ENCODE data around the gene CLIC3.
A peak's percentile ranks its signal among the peaks of the same experiment; 100 is the strongest.
"Not testable (repeated sequence)": the region's sequence is repeated elsewhere in the genome, so short reads cannot be mapped to it uniquely, and the experiment has no call there.

The CLIC3 gene, protein sequence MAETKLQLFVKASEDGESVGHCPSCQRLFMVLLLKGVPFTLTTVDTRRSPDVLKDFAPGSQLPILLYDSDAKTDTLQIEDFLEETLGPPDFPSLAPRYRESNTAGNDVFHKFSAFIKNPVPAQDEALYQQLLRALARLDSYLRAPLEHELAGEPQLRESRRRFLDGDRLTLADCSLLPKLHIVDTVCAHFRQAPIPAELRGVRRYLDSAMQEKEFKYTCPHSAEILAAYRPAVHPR

DNA sequence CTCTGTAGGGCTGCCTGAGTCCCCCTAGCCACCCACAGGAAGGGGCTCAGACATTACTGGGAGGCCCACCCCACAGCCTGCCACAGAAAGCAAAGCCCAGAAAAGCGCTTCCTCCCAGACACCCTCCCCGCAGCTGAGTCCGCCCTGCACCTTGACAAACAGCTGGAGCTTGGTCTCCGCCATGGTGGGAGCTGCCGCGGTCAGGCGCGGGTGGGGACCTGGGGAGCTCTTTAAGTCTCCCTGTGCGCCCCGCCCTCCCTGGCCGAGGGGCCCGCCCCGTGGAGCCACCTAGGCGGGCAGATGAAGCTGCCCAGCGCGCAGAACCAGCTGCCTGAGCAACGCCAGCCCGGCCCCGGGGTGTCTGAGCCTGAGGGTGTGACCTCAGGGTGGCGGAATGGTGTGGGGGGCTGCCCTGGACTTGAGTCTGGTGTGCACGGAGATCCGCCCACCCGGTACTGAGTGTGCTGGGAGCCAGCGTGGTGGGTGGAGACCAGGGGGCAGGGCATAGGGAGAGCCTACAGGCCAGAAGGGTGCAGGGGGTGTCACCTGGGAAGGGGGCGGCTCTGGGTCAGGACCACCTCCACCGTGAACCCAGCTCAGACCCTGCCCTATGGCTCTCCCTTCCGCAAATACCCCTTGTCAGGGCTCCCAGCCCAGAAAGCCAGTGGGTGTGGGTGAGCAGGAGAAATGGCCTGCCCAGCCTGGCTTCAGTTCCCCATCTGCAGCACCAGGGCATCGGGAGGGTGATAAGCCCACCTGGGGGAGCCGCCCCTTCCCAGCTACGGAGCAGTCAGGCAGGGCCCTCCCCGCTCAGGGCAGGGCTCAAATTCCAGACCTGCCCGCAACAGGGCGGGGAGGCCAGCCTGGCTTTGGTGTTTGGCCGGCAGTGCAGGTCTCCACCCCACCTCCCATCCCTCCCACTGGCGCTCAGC is at the start of gene CLIC3:
CLIC3 (minus strand) TSS at position 208 of the 932 bp plus-strand sequence; CDS start at position 183, 25 bp downstream.
- DNase-seq: no peak

DNA sequence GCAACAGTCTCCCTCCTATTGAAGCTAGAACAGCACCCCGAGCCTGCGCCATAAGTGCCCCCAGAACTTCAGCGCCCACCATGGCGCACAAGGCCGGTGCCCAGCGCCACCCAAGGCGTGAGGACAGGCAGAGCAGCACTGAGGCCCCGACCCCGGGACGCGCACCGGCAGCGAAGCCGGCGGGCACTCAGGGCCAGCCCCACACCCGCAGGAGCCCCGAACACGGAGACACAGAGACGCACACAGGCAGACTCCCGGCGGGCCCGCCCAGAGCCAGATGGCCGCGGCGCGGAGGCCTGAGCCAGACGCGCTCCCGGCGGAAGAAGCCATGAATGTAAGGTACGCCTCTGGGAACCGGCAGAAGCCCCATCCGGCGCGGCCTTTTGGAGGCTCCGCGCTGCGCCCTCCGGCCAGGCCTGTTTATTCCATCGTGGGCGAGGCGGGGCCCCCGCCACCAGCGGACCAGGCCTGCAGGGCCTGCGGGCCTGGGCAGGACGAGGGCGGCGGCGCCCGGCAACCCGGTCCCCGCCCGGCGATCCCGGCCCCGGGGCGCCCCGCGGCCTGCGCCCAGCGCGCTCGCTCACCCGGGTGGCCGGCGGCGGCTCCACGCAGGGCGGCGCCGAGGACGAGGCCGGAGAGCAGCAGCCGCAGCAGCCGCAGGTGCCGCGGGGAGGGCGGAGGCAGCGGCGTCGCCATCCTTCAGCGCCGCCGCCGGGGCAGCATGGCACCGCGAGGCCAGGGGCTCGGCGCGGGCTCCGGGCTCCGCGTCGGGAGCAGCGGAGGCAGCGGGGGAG is 49.1 kb upstream of the CLIC3 start:
- DNase-seq: peak; percentile 21

DNA sequence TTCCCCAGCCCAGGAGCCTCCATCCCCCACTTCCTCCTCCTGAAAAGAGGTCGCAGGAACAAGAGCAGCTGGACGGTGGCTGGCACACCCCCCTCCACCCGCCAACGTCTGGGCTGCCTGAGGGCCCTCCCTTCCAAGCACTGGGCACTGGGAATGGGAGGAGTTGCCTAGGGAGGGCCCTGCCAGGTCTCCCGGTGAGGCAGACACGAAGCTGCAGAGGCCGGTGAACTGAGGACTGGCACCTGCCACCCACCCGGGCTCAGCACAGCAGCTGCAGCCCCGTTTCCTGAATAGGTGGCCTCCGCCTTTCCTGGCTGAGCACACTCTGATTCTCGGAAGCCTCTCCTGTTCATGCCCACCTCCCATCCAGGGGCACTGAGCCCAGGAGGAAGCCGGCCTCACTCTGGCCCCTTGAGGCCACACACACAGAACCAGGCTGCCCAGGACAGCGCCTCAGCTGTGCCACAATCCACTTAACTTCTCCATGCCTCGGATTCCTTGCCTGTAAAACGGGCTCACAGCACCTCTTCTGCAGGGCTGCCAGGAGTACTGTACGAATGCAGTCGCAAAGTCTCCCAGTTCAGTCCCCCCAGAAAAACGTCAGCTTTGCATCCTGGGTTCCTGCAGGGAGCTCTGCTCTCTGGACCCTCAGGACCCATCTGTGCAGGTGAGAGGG is 48.3 kb upstream of the CLIC3 start:
- DNase-seq: no peak

DNA sequence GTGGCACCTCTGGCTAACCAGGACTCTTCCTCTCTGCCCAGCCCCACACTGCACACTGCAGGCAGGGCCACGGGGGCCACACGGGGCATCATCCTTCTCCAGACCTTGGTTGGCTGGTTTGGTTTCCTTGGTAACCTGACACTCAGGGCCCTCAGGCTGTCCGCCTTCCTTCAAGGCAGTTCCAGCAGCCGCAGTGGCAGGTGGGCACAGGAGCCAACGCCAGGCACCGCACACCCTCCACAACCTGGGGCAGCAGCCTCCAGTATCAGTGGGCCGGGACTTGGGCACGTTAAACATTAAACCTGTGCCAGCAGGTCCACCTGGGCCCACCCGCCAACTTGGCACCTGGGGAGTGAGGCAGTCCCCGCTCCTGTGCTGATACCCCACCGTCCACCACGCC is 47.7 kb upstream of the CLIC3 start:
- no peak for DNase-seq

DNA sequence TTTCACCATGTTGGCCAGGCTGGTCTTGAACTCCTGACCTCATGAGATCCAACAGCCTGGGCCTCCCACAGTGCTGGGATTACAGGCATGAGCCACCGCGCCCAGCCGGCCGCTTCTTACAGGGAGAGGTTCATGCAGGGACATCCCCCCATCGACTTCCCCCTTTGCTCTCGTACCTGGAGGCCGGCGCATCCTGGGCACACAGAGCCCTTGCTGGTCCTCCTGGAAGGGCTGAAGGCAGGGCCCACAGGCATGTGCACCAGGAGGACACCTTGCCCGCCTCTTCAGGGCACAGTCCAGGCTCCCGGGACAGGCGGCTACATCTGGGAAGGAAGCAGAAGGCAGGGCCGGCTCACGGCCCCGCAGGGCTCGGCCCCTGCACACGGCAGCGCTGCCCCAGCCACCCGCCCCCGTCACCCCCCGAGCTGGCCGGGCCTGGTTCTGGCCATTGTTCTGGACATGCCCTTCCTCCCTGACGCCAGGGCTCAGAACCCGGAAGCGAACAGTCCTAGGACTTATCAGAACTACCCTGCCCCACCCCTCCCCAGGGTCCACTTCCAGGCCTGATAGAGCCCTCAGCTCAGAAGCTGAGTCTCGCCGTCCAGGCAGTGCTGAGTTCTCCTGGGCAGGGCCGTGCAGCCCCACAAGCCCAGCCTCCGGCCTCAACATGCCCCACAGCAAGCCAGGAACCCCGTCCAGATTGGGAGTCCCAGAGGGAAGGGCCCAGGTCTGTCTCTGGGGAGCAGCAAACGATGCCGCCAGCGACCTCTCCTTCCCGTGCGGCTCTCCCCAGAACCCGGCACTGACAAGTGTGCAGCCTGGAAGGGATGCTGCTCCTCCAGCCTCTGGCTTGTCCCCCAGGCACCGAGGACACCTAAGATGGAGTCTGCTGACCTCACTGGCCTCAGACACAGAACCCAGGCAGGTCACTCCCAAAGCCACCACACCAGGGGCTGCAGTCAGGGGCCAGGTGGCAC is 46.7 kb upstream of the CLIC3 start:
- DNase-seq: no peak

DNA sequence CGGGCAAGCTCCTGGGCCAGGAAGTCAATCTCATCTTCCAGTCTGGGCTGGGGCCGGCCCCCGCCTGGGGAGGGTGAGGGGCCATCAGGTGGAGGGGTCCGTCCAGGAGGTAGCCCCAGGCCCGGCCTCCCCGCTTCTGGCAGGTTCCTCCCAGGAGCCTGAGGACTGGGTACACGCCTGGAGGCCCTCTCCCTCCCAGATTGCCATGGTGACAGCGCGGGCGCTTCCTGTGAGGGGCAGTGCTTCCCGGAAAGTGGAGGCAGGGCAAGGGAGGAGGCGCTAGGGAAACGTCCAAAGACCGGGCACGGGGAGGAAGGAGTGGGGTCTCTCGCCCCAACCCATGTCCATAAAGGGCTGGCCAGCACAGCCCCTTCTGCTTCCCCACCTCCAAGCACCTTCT is 44.8 kb upstream of the CLIC3 start:
- DNase-seq: no peak

DNA sequence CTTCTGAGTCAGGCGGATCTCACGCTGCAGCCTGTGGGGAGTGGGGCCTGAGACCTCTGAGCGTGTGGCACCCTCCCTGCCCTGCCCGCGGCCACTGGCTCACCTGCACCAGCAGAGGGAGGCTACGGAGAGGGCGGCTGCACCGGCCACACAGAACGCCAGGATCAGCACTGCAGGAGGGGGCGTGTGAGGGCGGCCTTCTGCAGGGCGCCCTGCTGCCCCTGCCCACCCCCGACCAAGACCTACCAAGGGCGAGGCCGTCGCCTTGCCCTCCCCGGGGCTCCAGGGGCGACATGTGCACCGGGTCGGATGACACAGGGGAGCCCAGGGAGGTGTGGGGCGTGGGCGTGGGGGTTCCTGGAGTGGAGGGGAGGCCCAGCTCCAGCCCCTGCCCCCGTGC is 44.2 kb upstream of the CLIC3 start:
- no peak for DNase-seq

DNA sequence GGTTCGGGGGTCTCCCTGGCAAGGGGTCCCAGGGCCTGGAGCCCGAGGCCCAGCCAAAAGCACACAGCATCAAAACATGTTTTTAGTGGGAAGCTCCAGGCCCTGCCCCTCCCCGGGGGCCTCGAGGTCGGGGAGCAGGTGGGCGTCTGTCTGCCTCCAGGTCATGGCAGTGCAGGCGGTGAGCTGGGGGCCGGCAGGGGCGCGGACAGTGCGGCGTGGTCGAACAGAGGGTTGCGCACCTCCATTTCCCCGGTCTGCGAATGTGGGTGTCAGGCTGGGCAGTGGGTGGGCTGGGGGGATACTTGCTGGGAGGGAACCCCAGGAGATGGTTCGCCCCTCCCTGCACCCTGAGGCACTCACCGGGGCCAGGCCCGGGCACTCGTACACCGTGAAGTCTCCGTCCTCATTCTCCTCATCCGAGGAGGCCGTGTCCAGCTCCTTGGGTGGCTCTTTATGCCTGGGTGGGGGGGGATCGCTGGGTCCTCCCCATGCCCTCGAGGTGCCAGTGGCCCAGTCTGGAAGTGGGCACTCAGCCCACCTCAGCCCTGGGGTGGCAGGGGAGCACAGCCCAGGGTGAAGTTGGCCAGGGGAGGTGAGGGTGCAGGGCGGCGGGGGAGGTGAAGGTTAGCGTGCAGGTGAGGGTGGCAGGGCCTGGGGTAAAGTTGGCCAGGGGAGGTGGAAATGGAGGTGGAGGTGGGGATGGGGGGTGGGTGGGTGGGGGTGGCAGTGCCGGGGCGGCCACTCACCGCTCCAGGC is 43.4 kb upstream of the CLIC3 start:
- DNase-seq: no peak

DNA sequence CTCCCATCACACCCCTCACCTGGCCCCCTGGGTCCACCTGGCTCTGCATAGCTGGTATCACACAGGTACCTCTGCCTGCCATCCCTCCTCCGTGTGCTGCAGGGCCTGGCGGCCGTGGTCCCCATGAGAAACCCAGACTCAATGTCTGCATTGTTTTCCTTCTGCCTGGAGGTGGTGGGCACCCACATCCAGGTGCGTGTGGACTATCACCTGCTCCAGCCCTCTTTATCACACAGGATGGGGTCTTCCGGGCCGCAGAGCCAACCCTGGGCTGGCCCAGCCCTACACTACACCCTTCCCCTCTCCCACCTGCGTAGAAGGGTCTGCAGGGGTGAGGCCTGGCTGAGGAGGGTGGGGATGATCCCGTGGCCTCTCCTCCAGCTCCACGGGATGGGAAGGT is 42.5 kb upstream of the CLIC3 start:
- no peak for DNase-seq

DNA sequence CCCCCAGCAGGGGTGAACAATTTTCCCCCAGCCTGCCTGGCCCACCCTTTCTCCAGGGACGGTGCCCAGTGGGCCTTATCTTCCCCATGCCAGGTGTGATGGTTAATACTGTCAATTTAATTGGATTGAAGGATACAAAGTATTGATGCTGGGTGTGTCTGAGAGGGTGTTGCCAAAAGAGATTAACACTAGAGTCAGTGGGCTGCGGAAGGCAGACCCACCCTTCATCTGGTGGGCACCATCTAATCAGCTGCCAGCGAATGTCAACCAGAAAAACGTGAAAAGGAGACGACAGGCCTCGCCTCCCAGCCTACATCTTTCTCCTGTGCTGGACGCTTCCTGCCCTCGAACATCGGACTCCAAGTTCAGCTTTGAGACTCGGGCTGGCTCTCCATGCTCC is 41.1 kb upstream of the CLIC3 start:
- no peak for DNase-seq

DNA sequence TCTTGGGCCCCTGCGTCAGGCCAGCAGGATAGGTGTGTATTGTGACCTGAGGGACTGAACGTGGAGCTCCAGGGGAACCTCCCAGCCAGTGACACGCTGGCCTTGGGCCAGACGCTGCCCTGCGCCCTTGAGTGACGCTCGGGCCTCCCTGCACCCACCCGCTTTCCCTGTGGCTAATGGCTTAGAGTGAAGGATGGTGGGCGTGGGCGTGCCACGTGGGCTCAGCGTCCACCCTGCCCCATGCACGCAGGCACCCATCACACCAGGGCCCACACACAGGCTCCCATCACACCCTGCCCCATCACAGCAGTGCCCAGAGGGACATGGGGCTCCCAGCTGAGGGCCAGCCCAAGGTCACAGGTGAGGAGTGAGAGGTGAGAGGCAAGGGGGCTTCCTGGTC is 40.7 kb upstream of the CLIC3 start:
- no peak for DNase-seq

DNA sequence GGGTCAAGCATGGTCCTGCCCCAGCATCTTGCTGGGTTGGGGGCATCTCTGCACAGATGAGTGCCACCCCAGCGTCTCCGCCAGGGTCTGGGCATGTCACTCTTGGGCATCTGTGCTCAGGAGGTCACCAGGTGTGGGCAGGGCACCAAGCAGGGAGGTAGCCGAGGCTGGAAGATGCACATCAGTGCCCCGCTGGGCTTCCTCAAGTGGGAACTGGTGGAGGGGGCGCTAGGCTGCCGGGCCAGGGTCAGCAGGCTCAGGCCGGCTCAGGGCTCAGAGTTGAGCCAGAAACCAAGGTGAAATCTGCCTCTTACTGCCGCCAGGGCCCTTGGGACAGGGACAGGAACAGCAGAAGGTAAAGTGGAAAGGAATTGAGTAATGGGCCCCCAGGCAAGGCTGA is 39.6 kb upstream of the CLIC3 start:
- DNase-seq: no peak

DNA sequence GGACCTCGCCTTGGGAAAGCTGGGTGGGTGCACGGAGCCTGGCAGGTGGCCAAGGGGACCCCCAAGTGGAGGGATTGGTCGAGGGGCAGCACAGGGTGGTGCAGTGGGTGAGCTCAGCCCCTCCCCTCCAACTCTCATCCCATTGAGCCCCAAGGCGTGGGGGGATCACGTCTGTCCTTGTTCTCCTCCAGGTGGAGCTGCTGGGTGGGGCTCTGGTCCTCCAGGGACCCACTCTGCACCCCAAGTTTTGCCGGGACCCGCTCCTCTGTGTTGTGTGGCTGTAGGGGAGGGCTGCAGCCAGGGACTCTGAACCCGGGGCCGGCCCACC is 39.1 kb upstream of the CLIC3 start:
- no peak for DNase-seq

DNA sequence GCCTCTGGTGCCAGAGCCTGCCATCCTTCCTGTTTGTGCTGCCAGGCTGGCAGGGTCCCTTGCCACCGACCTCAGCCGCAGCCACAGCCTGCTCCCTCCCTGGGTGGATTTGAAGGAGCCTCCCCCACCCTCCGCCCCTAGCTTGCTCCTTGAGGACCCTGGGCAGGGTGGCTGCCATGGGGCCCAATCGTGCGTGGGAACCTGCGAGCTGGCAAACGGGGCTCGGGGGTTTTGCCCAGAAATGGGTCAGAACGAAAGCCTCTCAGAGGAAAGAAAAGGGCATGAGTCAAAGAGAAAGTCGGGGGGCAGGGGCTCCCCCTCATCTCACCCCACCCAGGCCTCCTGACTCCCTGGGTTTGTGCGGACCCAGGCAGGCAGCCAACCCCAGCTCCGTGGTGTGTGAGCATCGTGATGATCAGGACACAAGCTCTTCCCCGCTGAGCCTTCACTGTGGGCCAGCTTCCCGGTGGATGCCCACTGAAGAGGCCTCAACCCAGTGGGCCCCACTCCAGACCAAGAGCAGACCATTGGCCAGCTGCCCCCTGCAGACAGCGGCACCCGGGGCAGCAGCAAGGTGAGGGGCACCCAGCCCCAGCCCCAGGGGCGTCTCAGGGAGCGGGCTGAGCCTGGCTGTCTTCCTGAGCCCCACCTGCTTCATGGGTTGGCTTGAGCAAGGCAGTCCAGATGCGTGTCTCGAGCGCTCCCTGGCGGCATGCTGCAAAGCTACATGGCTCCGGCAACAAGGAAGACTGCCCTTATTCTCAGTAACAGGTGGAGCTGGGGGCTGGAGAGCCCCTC is 38.5 kb upstream of the CLIC3 start:
- peak; percentile 62 for DNase-seq

DNA sequence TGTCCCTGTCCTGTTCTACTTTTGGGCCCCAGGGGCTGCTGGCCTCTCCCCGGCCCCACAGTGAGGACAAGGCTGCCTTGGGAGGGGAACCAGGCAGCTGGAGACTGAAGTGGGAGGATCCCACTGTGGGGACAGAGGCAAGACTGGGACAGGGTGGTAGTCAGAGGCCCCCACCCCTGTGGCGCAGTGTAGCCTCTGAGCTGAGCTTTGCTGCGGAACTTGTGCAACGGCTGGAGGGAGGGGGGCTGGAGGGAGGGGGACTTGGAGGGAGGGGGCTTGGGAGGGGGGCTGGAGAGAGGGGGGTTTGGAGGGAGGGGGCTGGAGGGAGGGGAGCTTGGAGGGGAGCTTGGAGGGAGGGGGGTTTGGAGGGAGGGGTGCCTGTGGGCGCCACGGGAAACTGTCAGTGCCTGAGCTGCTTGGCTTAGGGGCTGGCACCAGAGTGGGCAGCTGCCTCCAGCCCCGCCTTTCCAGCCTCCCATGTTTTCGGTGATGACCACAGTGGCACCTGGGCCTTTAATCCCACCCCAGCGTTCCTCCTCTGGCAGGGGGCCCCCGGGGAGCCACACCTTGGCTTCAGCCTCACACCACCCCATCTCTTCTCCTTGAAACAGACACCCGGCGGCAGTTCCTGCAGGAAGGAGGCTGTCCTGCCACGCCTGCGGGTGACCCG is 37.8 kb upstream of the CLIC3 start:
- DNase-seq: no peak

DNA sequence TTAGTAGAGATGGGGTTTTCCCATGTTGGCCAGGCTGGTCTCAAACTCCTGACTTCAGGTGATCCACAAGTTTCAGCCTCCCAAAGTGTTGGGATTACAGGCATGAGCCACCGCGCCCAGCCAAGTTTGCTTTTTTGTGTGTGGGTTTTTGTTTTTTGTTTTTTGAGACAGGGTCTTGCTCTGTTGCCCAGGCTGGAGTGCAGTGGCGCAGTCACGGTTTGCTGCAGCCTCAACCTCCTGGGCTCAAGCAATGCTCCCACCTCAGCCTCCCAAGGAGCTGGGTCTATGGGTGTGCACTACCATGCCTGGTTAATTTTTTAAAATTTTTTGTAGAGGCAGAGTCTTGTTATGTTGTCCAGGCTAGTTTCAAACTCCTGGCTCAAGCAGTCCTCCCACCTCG is 37.1 kb upstream of the CLIC3 start:
- not testable (repeated sequence) for DNase-seq

DNA sequence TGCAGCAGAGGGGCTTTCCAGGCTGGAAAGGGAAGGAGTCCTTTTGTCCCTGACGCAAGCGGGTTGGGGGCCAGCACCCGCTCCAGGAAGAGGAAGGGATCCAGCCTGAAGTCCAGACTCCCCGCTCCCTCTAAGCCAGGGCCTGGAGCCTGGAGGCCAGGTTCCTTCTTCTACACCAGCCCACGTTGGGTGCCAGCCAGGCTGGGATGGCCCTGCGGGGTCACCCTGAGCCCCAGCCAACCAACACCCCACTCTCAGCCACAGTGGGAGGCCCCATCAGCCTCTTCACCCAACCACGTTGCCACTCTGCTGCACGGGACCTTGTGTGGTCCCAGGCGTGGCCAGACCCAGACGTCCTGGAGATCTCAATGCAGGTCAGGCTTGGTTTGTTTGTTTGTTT is 36.5 kb upstream of the CLIC3 start:
- no peak for DNase-seq

DNA sequence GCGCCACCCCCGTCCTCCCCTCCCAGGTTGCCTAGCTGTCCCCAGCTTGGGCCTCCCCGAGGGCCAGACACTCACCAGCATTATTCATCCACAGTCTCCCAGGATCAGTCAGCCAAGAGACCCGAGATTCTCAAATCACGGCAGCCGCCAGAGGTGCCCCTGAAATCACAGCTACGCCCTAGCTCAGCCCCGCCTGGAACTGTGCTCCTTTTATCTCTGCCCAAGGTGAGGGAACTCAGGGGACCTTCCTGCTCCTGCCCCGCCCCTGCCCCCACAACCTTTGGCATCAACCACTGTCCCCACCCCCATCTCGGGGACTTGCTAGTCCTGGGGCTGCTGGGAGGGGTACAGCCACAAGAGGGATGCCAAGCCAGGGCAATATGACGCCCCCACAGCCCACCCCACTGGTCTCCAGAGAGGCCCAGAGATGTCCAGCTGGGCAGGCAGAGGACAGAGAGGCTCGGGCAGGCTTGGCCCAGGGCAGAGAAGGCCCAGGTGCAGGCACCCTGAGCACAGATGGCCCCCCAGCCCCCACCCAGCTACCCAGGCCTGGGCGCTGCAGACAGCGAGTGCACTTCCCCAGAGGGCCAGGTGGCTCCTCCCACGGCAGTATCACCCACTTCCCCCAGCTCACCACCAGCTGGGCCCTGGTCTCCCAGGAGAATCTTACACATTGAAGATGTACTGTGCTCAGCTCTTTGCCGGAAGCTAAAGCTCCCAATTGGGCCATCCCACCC is 35.7 kb upstream of the CLIC3 start, which contains the start of gene FUT7:
FUT7 (minus strand) TSS at position 185 of the 737 bp plus-strand sequence; CDS start at position 88, 97 bp downstream.
- no peak for DNase-seq
